ENCODE measurements around the gene MAP3K14. TPM values are rescaled to one million over a fixed set of nuclear protein-coding genes. Genes with fewer than 3 reads are reported as not detected.

The MAP3K14 gene
- total RNA-seq, 1 experiment from 2014 or later = 10.0 TPM

DNA sequence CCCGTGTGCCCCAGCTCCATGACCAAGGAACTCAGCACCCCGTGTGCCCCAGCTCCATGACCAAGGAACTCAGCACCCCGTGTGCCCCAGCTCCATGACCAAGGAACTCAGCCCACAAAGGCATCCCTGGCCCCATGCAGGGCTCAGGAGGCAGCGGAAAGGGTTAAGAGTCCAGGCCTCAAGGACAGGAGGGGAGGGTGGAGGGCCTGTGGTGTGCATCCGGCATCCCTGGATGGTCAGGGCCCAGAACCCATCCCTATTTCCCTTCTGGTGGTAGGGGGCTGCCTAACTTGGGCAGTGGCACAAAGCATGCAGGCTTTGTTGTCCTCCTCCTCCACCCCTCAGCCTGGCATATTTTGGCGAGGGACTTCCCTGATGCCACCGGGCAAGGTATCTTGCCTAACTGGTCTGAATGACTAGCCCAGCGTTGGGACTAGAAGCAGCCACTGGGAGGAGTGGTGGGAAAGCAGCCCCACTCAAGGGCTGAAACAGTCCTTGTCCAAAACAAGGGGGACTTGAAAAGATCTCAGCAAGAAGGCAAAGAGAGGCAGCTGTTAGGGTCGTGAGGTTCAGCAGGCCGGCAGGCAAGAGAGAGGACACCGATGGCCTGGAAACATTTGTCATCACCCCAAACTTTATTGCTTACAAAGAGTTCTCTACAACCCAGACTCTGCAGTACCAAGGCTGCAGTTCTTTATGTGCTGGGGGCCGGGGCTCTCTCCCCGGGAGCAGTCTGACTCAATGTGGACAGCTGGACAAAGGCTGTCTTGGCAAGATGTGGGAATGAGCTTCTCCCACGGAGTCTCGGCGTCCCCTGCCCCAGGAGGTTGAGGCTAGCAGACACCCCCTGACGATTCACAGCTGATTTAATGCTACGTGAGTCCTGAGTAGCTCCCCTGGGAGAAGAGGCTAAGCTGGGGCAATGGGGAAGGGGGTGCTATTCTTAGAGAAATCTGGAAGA is 54.0 kb downstream of the MAP3K14 start:
- no peaks in the 10 kb centered on the region for H3K9me3 Mint-ChIP-seq (ENCODE audit: unreplicated experiment)
- no peaks in the 10 kb centered on the region for H3K27me3 Mint-ChIP-seq (ENCODE audit: insufficient read depth, unreplicated experiment)
- intact Hi-C loops (cut with micrococcal nuclease; ENCODE audit: unreplicated experiment) = no loop called here
- Histone ChIP-seq H3K4me1 (peaks cover 3% of the 10 kb centered on the region; the same call in 1 of the 2 replicates), H3K27me3 (replicated peaks; ENCODE audit: control insufficient read depth, insufficient read depth, low read length) (no peaks in the 10 kb centered on the region), H3K36me3 (ENCODE audit: control insufficient read depth, insufficient read depth, low read length) (no peaks in the 10 kb centered on the region; the same call in 1 of the 2 replicates), H3K4me3 (ENCODE audit: low read depth, low read length) (no peak overlapping the region), H3K9me3 (no peaks in the 10 kb centered on the region)
- ChIA-PET POLR2A (no interaction called here), CTCF (interaction anchor here (1.1 kb wide), 1 partner anchor 7 kb away, joined by 3 read pairs; no protein-coding TSS in a partner anchor)
- no peak for DNase-seq
- H3K27ac Mint-ChIP-seq (ENCODE audit: unreplicated experiment) = no peak overlapping the region
- BruUV-seq (replicated peaks) = no TSS peak
- H3K4me1 Mint-ChIP-seq (ENCODE audit: low read depth, unreplicated experiment) = no peaks in the 10 kb centered on the region
- H3K36me3 Mint-ChIP-seq (ENCODE audit: insufficient read depth, unreplicated experiment) = peaks cover 20% of the 10 kb centered on the region
- no peak overlapping the region for H3K4me3 Mint-ChIP-seq (ENCODE audit: unreplicated experiment)
- TF ChIP-seq, protein P1, sequence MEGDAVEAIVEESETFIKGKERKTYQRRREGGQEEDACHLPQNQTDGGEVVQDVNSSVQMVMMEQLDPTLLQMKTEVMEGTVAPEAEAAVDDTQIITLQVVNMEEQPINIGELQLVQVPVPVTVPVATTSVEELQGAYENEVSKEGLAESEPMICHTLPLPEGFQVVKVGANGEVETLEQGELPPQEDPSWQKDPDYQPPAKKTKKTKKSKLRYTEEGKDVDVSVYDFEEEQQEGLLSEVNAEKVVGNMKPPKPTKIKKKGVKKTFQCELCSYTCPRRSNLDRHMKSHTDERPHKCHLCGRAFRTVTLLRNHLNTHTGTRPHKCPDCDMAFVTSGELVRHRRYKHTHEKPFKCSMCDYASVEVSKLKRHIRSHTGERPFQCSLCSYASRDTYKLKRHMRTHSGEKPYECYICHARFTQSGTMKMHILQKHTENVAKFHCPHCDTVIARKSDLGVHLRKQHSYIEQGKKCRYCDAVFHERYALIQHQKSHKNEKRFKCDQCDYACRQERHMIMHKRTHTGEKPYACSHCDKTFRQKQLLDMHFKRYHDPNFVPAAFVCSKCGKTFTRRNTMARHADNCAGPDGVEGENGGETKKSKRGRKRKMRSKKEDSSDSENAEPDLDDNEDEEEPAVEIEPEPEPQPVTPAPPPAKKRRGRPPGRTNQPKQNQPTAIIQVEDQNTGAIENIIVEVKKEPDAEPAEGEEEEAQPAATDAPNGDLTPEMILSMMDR (IDR thresholded peaks at IDR 0.05; ENCODE audit: insufficient read depth in 1 of 2, low read depth in 1 of 2, low read length in 1 of 2, severe bottlenecking in 1 of 2, unreplicated experiment in 1 of 2) = no peak

DNA sequence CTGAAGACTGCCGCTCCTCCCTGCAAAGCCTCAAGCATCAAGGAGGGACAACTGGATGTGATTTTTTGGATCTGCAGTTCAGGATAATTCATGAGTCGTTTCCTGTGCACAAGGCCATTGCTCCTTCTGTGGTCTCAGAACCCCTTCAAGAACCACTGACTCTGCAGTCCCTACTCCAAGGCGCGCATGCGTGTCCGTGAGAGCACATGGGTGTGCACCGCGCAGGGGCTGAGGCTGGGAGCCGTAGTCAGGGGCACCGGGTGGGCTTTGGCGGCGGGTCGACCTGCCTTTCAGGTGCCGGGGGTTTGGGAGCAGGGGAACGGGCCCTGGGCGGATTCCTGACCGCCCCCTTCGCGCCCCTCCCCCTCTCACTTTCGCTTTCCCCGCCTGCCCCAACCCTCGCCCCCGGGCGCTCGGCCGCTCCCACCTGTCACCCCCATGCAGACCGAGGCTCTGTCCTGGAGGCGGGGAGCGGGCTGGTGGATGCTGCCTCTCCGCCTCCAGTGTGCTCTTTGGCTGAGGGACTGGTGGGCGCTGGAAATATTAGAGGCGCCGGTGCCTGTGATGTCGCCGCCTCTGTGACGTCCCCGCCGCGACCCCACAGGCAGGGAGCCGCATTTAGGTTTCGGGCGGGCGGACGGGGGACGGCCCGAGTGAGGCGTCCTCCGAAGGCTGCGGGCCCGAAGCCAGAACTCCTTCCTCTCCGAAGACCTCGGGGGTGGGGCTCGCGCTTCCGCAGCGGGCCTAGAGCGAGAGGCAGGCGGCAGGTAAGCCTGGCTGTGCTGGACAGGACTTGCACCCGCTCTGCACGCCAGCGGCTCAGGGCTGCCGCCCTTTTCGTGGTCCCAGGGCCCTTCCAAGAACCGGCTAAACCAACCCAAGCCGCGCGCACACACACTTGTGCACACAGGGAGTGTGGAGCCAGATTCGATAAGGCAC is 55.0 kb downstream of the MAP3K14 start, which contains the start of gene SPATA32:
TSS of gene SPATA32 (minus strand) at position 518 of the 939 bp plus-strand sequence. CDS start at position 440, 78 bp downstream.
- Histone ChIP-seq H3K36me3 (ENCODE audit: control insufficient read depth, insufficient read depth, low read length) (no peaks in the 10 kb centered on the region; the same call in 1 of the 2 replicates), H3K27me3 (replicated peaks; ENCODE audit: control insufficient read depth, insufficient read depth, low read length) (no peaks in the 10 kb centered on the region), H3K4me3 (ENCODE audit: low read depth, low read length) (no peak within 1 kb of the TSS), H3K4me1 (peaks cover 3% of the 10 kb centered on the region; the same call in 1 of the 2 replicates), H3K9me3 (no peaks in the 10 kb centered on the region)
- Mint-ChIP-seq H3K36me3 (ENCODE audit: insufficient read depth, unreplicated experiment) (peaks cover 11% of the 10 kb centered on the region), H3K4me1 (ENCODE audit: low read depth, unreplicated experiment) (no peaks in the 10 kb centered on the region), H3K9me3 (ENCODE audit: unreplicated experiment) (no peaks in the 10 kb centered on the region), H3K27me3 (ENCODE audit: insufficient read depth, unreplicated experiment) (no peaks in the 10 kb centered on the region), H3K4me3 (ENCODE audit: unreplicated experiment) (no peak within 1 kb of the TSS), H3K27ac (ENCODE audit: unreplicated experiment) (no peak within 1 kb of the TSS)
- no peak for DNase-seq
- intact Hi-C loops (cut with micrococcal nuclease; ENCODE audit: unreplicated experiment) = no loop called here
- BruUV-seq (replicated peaks) = no TSS peak
- POLR2A ChIA-PET = no interaction called here
- TF ChIP-seq, protein P1 (IDR thresholded peaks at IDR 0.05; ENCODE audit: insufficient read depth in 1 of 2, low read depth in 1 of 2, low read length in 1 of 2, severe bottlenecking in 1 of 2, unreplicated experiment in 1 of 2) = no peak
- CTCF ChIA-PET = interaction anchor here (0.6 kb wide), 2 partner anchors 65 to 164 kb away, joined by 3 to 4 read pairs; no protein-coding TSS in a partner anchor

Data from Caco-2 (cell line).